Measurements from ENCODE around the gene SP1. TPM values are rescaled to one million over a fixed set of nuclear protein-coding genes. Genes with fewer than 3 reads are reported as not detected.
"Not testable (repeated sequence)": the region's sequence is repeated elsewhere in the genome, so short reads cannot be mapped to it uniquely, and the experiment has no call there.

SP1 gene
- total RNA-seq, 4 donors from 2014 or later: 54.0 to 85.7 (median 72.2) TPM

DNA sequence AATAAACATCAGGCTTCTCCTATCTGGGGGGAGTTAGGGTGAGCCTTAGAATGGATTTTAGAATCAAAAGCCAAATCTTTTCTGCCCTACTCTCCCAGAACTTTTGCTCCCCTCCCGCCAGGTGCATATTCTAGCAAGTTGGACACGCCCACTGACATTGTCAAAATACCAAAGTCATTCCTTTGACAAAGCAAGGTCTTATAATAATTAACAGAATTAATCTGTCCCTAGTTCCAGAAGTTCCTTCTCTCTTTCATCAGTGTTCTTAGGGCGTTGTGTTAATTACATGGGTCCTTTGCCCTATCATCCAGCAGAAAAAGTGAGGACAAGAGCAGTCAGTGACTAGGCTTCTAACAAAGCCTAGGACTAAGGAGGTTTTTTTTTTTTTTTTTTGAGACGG, 64.0 kb downstream of the SP1 start:
- Histone ChIP-seq H3K27me3 (no peaks in the 10 kb centered on the region), H3K27ac (replicated peaks in 1 of 4) (no peak overlapping the region), H3K9me3 (no peaks in the 10 kb centered on the region), H3K4me1 (peaks cover 16 to 44% (median 41%) of the 10 kb centered on the region in 4 donors), H3K4me3 (no peak overlapping the region), H3K36me3 (peaks cover 31 to 53% (median 46%) of the 10 kb centered on the region in 4 donors)
- DNase-seq (ENCODE audit: extremely low spot score): no peak
- TF ChIP-seq POLR2AphosphoS5 (IDR thresholded peaks at IDR 0.05): no peak
- TF ChIP-seq, protein P1, sequence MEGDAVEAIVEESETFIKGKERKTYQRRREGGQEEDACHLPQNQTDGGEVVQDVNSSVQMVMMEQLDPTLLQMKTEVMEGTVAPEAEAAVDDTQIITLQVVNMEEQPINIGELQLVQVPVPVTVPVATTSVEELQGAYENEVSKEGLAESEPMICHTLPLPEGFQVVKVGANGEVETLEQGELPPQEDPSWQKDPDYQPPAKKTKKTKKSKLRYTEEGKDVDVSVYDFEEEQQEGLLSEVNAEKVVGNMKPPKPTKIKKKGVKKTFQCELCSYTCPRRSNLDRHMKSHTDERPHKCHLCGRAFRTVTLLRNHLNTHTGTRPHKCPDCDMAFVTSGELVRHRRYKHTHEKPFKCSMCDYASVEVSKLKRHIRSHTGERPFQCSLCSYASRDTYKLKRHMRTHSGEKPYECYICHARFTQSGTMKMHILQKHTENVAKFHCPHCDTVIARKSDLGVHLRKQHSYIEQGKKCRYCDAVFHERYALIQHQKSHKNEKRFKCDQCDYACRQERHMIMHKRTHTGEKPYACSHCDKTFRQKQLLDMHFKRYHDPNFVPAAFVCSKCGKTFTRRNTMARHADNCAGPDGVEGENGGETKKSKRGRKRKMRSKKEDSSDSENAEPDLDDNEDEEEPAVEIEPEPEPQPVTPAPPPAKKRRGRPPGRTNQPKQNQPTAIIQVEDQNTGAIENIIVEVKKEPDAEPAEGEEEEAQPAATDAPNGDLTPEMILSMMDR (IDR thresholded peaks at IDR 0.05): no peak
- no peak for TF ChIP-seq EP300 (IDR thresholded peaks at IDR 0.05)
- no peak for TF ChIP-seq POLR2A (IDR thresholded peaks at IDR 0.05; ENCODE audit: low read depth)
- intact Hi-C loops (cut with DNase I): no loop called here
- WGBS: 97% methylated on average over 4 of the region's 4 CpGs

DNA sequence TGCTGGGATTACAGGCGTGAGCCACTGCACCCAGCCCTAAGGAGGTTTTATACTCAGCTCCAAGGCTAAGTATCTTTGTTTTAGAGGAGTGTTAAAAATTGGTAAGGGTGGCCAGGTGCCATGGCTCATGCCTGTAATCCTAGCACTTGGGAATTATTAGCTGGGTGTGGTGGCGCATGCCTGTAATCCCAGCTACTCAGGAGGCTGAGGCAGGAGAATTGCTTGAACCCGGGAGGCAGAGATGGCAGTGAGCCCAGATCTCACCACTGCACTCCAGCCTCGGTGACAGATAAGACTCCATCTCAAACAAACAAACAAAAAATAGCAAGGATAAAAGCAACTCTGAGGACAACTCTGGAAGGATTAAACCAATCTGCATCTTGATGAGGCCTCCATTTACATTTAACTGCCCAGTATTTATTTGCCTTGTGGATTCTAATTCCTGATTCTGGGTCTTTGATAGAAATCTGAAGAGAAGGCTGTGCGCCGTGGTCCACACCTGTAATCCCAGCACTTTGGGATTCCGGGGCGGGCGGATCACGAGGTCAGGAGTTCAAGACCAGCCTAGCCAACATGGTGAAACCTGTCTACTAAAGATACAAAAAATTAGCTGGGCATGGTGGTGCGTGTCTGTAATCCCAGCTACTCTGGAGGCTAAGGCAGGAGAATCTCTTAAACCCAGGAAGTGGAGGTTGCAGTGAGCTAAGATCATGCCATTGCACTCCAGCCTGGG, 64.8 kb downstream of the SP1 start:
- intact Hi-C loops (cut with DNase I); DNase-seq (ENCODE audit: extremely low spot score); H3K27me3 ChIP-seq; H3K9me3 ChIP-seq; H3K27ac ChIP-seq (replicated peaks in 1 of 4); H3K4me3 ChIP-seq: not testable (repeated sequence)
- Histone ChIP-seq H3K4me1 (peaks cover 16 to 44% (median 41%) of the 10 kb centered on the region in 4 donors), H3K36me3 (peaks cover 31 to 53% (median 47%) of the 10 kb centered on the region in 4 donors)
- 91% methylated on average over 11 of the region's 11 CpGs for WGBS

DNA sequence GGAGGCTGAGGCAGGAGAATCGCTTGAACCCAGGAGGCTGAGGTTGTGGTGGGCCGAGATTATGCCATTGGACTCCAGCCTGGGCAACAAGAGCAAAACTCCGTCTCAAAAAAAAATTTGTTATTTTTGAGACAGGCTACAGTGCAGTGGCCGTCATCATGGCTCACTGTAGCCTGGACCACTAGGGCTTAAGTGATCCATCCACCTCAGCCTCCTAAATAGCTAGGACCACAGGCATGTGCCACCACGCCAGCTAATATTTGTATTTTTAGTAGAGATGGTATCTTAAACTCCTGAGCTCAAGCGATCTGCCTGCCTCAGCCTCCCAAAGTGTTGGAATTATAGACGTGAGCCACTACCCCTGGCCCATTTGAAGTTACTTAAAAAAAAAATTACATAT, 71.0 kb downstream of the SP1 start:
- intact Hi-C loops (cut with DNase I): loop anchor here (5.0 kb wide), 1 partner anchor 56 kb away; the partner anchor contains the start of gene NPFF
- no peak for TF ChIP-seq POLR2AphosphoS5 (IDR thresholded peaks at IDR 0.05)
- TF ChIP-seq POLR2A (IDR thresholded peaks at IDR 0.05; ENCODE audit: low read depth): no peak
- TF ChIP-seq EP300 (IDR thresholded peaks at IDR 0.05): no peak
- TF ChIP-seq, protein P1 (IDR thresholded peaks at IDR 0.05): no peak
- H3K36me3 ChIP-seq: peaks cover 35 to 47% (median 42%) of the 10 kb centered on the region in 4 donors

DNA sequence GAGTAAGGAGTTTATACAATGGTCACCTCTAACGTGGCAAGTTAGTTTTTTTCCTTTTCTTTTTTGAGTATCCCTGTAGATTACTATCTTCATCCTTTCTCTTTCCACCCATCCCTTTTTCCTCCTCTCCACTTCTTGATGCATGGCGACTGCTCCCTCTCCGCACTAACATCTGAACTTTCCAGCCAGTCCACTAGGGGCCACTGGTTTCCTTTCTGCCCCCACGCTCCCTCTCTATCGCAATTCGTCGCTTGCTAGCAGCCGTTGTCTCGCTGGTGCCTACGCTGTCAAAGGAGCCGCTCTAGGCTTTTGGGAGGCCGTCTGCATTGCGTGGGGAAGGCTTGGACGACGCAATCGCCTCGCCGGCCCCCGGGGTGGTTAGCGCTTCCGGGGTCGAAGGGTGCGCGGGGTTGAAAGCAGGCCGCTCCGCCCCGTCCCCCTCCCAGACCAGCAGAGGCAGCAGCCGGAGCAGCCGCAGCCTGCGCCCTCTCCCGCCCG, 71.7 kb downstream of the SP1 start, which contains the start of gene PCBP2:
Gene PCBP2, plus strand, starts transcription at position 442 of the 498 bp plus-strand sequence. CDS start 2,699 bp downstream, outside the sequence.
- H3K27ac ChIP-seq (replicated peaks in 1 of 4): peak within 1 kb of the TSS; percentile 95 to 98 (median 96)
- intact Hi-C loops (cut with DNase I): loop anchor here (5.0 kb wide), 1 partner anchor 56 kb away; the partner anchor contains the start of gene NPFF
- peaks cover 18 to 30% (median 27%) of the 10 kb centered on the region in 4 donors for H3K4me1 ChIP-seq
- H3K36me3 ChIP-seq: peaks cover 37 to 47% (median 43%) of the 10 kb centered on the region in 4 donors
- no peaks in the 10 kb centered on the region for H3K27me3 ChIP-seq
- H3K9me3 ChIP-seq: no peaks in the 10 kb centered on the region
- peak; percentile 99 for DNase-seq (ENCODE audit: extremely low spot score)
- TF ChIP-seq, protein P1 (IDR thresholded peaks at IDR 0.05): peak; percentile 76 to 97 (median 92)
- TF ChIP-seq POLR2AphosphoS5 (IDR thresholded peaks at IDR 0.05) (peak; percentile 95 to 97), EP300 (IDR thresholded peaks at IDR 0.05) (no peak), POLR2A (IDR thresholded peaks at IDR 0.05; ENCODE audit: low read depth) (peak; percentile 30)
- peak within 1 kb of the TSS; percentile 74 to 84 (median 82) for H3K4me3 ChIP-seq
- 1% methylated on average over 25 of the region's 32 CpGs for WGBS

More for the DNA sequence above, 71.0 kb downstream of the SP1 start:
- no peak overlapping the region for H3K4me3 ChIP-seq
- no peaks in the 10 kb centered on the region for H3K9me3 ChIP-seq
- H3K27ac ChIP-seq (replicated peaks in 1 of 4): peak overlapping the region in 1 of 4 donors; percentile 95
- WGBS: 90% methylated on average over 7 of the region's 7 CpGs
- H3K27me3 ChIP-seq: no peaks in the 10 kb centered on the region
- H3K4me1 ChIP-seq: peaks cover 18 to 30% (median 26%) of the 10 kb centered on the region in 4 donors
- no peak for DNase-seq (ENCODE audit: extremely low spot score)
